H9 (cell line): ENCODE measurements around the gene BSDC1. TPM values are rescaled to one million over a fixed set of nuclear protein-coding genes. Genes with fewer than 3 reads are reported as not detected.
A peak's percentile ranks its signal among the peaks of the same experiment; 100 is the strongest.

ENCODE experiments used
- DNase-seq: peaks from one replicate; pipeline ENCODE4 v3.0.0-alpha.2; 2017
- H2AFZ ChIP-seq: one replicate; pipeline ENCODE4 v1.6.1; 2013; ENCODE audit warnings: mild to moderate bottlenecking, low read length, control low read depth, moderate library complexity
- H2AK5ac ChIP-seq: 2 replicates; pipeline ENCODE4 v1.6.1; 2013; ENCODE audit warnings: low read length, control low read depth, mixed read lengths; ENCODE audit not compliant: insufficient read length
- H2BK120ac ChIP-seq: one replicate; pipeline ENCODE4 v1.6.1; 2013; ENCODE audit warnings: low read depth, mild to moderate bottlenecking, low read length, control low read depth, inconsistent platforms; ENCODE audit not compliant: poor library complexity, severe bottlenecking
- H2BK12ac ChIP-seq: 2 replicates; pipeline ENCODE4 v1.6.1; 2013; ENCODE audit warnings: low read length, control low read depth, mixed read lengths, low read depth; ENCODE audit not compliant: insufficient read length
- H2BK15ac ChIP-seq: 2 replicates; pipeline ENCODE4 v1.6.1; 2013; ENCODE audit warnings: low read depth, low read length, control low read depth
- H2BK20ac ChIP-seq: one replicate; pipeline ENCODE4 v1.6.1; 2013; ENCODE audit warnings: low read depth, mild to moderate bottlenecking, low read length, control low read depth, inconsistent platforms; ENCODE audit not compliant: poor library complexity, severe bottlenecking
- H2BK5ac ChIP-seq: 2 replicates; pipeline ENCODE4 v1.6.1; 2013; ENCODE audit warnings: low read length, control low read depth, mixed read lengths; ENCODE audit not compliant: insufficient read length
- H3K14ac ChIP-seq: 2 replicates; pipeline ENCODE4 v1.6.1; 2013; ENCODE audit warnings: low read length, control low read depth; ENCODE audit not compliant: insufficient read depth
- H3K18ac ChIP-seq: 2 replicates; pipeline ENCODE4 v1.6.1; 2013; ENCODE audit warnings: low read depth, mild to moderate bottlenecking, mixed read lengths, low read length, control low read depth; ENCODE audit not compliant: insufficient read length
- H3K23ac ChIP-seq: 2 replicates; pipeline ENCODE4 v1.6.1; 2013; ENCODE audit warnings: low read length, control low read depth, mixed read lengths, low read depth; ENCODE audit not compliant: insufficient read length
- H3K23me2 ChIP-seq: 2 replicates; pipeline ENCODE4 v1.6.1; 2013; ENCODE audit warnings: low read depth, mild to moderate bottlenecking, mixed read lengths, low read length, control low read depth; ENCODE audit not compliant: insufficient read length, poor library complexity, severe bottlenecking
- H3K27ac ChIP-seq: 2 replicates; pipeline ENCODE4 v1.5.1; 2013; ENCODE audit warnings: low read length, control low read depth, mixed read lengths, low read depth; ENCODE audit not compliant: insufficient read length
- H3K27me3 ChIP-seq: 2 replicates; pipeline ENCODE4 v1.6.1; 2013; ENCODE audit warnings: low read length, control low read depth, inconsistent platforms; ENCODE audit not compliant: insufficient read depth
- H3K4ac ChIP-seq: 2 replicates; pipeline ENCODE4 v1.6.1; 2013; ENCODE audit warnings: low read depth, mild to moderate bottlenecking, control low read depth, inconsistent platforms, low read length, moderate library complexity
- H3K4me1 ChIP-seq: 2 replicates; pipeline ENCODE4 v1.6.1; 2013; ENCODE audit warnings: low read length, control low read depth, inconsistent platforms; ENCODE audit not compliant: insufficient read depth
- H3K4me2 ChIP-seq: 2 replicates; pipeline ENCODE4 v1.6.1; 2013; ENCODE audit warnings: low read length, control low read depth, mixed read lengths; ENCODE audit not compliant: insufficient read length, insufficient read depth
- H3K56ac ChIP-seq: 2 replicates; pipeline ENCODE4 v1.6.1; 2013; ENCODE audit warnings: low read depth, mild to moderate bottlenecking, mixed read lengths, low read length, control low read depth; ENCODE audit not compliant: insufficient read length
- H3K79me1 ChIP-seq: 2 replicates; pipeline ENCODE4 v1.6.1; 2013; ENCODE audit warnings: low read depth, mild to moderate bottlenecking, moderate library complexity, low read length, control low read depth, inconsistent platforms; ENCODE audit not compliant: insufficient read depth, poor library complexity, severe bottlenecking
- H3K79me2 ChIP-seq: 2 replicates; pipeline ENCODE4 v1.6.1; 2013; ENCODE audit warnings: low read length, control low read depth, inconsistent platforms; ENCODE audit not compliant: insufficient read depth
- H3K9ac ChIP-seq: 2 replicates; pipeline ENCODE4 v1.6.1; 2013; ENCODE audit warnings: low read length, control low read depth, mixed read lengths; ENCODE audit not compliant: insufficient read length; ENCODE audit errors: extremely low read depth
- H3K9me3 ChIP-seq: one replicate; pipeline ENCODE4 v1.6.1; 2013; ENCODE audit warnings: low read depth, low read length, inconsistent platforms; ENCODE audit not compliant: control insufficient read depth
- H3T11ph ChIP-seq: one replicate; pipeline ENCODE4 v1.6.1; 2013; ENCODE audit warnings: mild to moderate bottlenecking, low read length, control low read depth, inconsistent platforms
- H4K20me1 ChIP-seq: one replicate; pipeline ENCODE4 v1.6.1; 2013; ENCODE audit not compliant: control insufficient read depth, insufficient read length, insufficient read depth
- H4K5ac ChIP-seq: 2 replicates; pipeline ENCODE4 v1.6.1; 2013; ENCODE audit warnings: low read depth, mild to moderate bottlenecking, mixed read lengths, low read length, control low read depth; ENCODE audit not compliant: insufficient read length
- H4K8ac ChIP-seq: replicated peaks from 2 replicates; pipeline ENCODE4 v1.6.1; 2013; ENCODE audit warnings: low read length, control low read depth, mixed read lengths, low read depth; ENCODE audit not compliant: insufficient read length
- H4K91ac ChIP-seq: 2 replicates; pipeline ENCODE4 v1.6.1; 2013; ENCODE audit warnings: low read depth, mild to moderate bottlenecking, moderate library complexity, mixed read lengths, low read length, control low read depth; ENCODE audit not compliant: insufficient read length
- H3K27ac Mint-ChIP-seq, 3 experiments: 2 replicates in 2 of 3; 3 replicates in 1 of 3; pipeline ENCODE4 v1.8.0; 2020 to 2021; ENCODE audit warnings: mixed read lengths in 3 of 3, mild to moderate bottlenecking in 1 of 3, moderate library complexity in 1 of 3
- H3K27me3 Mint-ChIP-seq: 2 replicates; pipeline ENCODE4 v1.8.0; 2021; ENCODE audit warnings: low read depth, mild to moderate bottlenecking, moderate library complexity, mixed read lengths
- H3K36me3 Mint-ChIP-seq, 3 experiments: 2 replicates in 2 of 3; 3 replicates in 1 of 3; pipeline ENCODE4 v1.8.0; 2020 to 2021; ENCODE audit warnings: low read depth in 3 of 3, mixed read lengths in 3 of 3; ENCODE audit not compliant: insufficient read depth in 1 of 3
- H3K4me1 Mint-ChIP-seq, 2 experiments: 2 replicates each; pipeline ENCODE4 v1.8.0; 2020; ENCODE audit warnings: mixed read lengths in 2 of 2
- H3K4me3 Mint-ChIP-seq, 2 experiments: 2 replicates in 1 of 2; 3 replicates in 1 of 2; pipeline ENCODE4 v1.8.0; 2020 to 2021; ENCODE audit warnings: mild to moderate bottlenecking in 2 of 2, mixed read lengths in 2 of 2, moderate library complexity in 1 of 2
- H3K9me3 Mint-ChIP-seq, 2 experiments: 2 replicates in 1 of 2; 3 replicates in 1 of 2; pipeline ENCODE4 v1.8.0; 2020; ENCODE audit warnings: mild to moderate bottlenecking in 2 of 2, mixed read lengths in 2 of 2, moderate library complexity in 1 of 2
- CTCF ChIP-seq: fragments of 200-600 bp; sonication (generic); conservative IDR thresholded peaks from 3 replicates; pipeline ENCODE4 v1.8.0; 2021; ENCODE audit warnings: antibody characterized with exemption, mild to moderate bottlenecking
- WGBS: extraction: QIAGEN DNeasy Blood & Tissue Kit; methylation state at CpG from one replicate; pipeline ENCODE4 v1.1.7; 2013; ENCODE audit warnings: missing lambda C conversion rate, low lambda C conversion rate, mixed read lengths; ENCODE audit not compliant: insufficient read length; ENCODE audit errors: extremely low coverage; 5-methylcytosine and 5-hydroxymethylcytosine counted together
- total RNA-seq: library from RNA; stranded (reverse); gene quantifications from 2 replicates; pipeline ENCODE4 v1.2.1, GENCODE V29; 2021

BSDC1 gene
- total RNA-seq, 1 experiment from 2014 or later, result 52.6 TPM

GRCh38 chr1:32362474-32363313 lies 31.5 kb downstream of the BSDC1 start, which contains the start of the genes FAM229A and TSSK3:
FAM229A (minus strand) TSS chr1:32362485; CDS start chr1:32362091, 394 bp downstream.
TSSK3 (plus strand) TSS chr1:32362539; CDS start chr1:32362702, 163 bp downstream.
- Histone ChIP-seq H2BK5ac (no peak within 1 kb of the TSS), H2AK5ac (no peak within 1 kb of the TSS), H3K79me2 (no peaks in the 10 kb centered on the region), H4K20me1 (no peaks in the 10 kb centered on the region), H2BK120ac (no peak within 1 kb of the TSS), H4K8ac (no peak within 1 kb of the TSS), H3T11ph (no peak within 1 kb of the TSS), H3K27ac (no peak within 1 kb of the TSS), H4K91ac (no peak within 1 kb of the TSS), H3K23me2 (peaks cover 12% of the 10 kb centered on the region), H3K9ac (no peak within 1 kb of the TSS), H3K79me1 (no peaks in the 10 kb centered on the region), H3K23ac (no peak within 1 kb of the TSS), H4K5ac (no peak within 1 kb of the TSS), H3K56ac (no peak within 1 kb of the TSS), H2BK20ac (no peak within 1 kb of the TSS), H3K4me2 (peak within 1 kb of the TSS; percentile 30), H2AFZ (no peak within 1 kb of the TSS), H3K4me1 (no peaks in the 10 kb centered on the region), H3K14ac (peak within 1 kb of the TSS; percentile 8), H3K18ac (peak within 1 kb of the TSS; percentile 66), H2BK15ac (no peak within 1 kb of the TSS), H3K27me3 (no peaks in the 10 kb centered on the region; the same call in 1 of the 2 replicates), H3K4ac (no peak within 1 kb of the TSS), H3K9me3 (no peaks in the 10 kb centered on the region), H2BK12ac (no peak within 1 kb of the TSS)
- no peak for TF ChIP-seq CTCF
- Mint-ChIP-seq H3K27ac (no peak within 1 kb of the TSS; a peak in 1 of 7 replicates), H3K4me1 (peaks cover 8 to 12% of the 10 kb centered on the region in 2 experiments), H3K9me3 (no peaks in the 10 kb centered on the region), H3K4me3 (peak within 1 kb of the TSS; percentile 45 to 60), H3K27me3 (peaks cover 24% of the 10 kb centered on the region), H3K36me3 (peaks cover 10 to 55% (median 45%) of the 10 kb centered on the region in 3 experiments)
- no CpG with 5 or more reads among the region's 17 CpGs for WGBS
- peak; percentile 61 for DNase-seq
